Esophagus squamous epithelium (tissue), 5 donors: ENCODE data around the gene SLC29A1. TPM values are rescaled to one million over a fixed set of nuclear protein-coding genes. Genes with fewer than 3 reads are reported as not detected.

Source experiments
- DNase-seq: peaks from one replicate; lab custom pipeline; 2025; lab: John Stamatoyannopoulos, UW
- H3K27ac ChIP-seq, 4 donors: fragments of 200-600 bp; sonication (generic); one replicate each; pipeline ENCODE4 v1.5.1; 2016 to 2019; ENCODE audit warnings: mild to moderate bottlenecking in 1 of 4
- H3K27me3 ChIP-seq, 4 donors: fragments of 200-600 bp; sonication (generic); 1 replicate in 3 of 4; 2 replicates in 1 of 4; pipeline versions ENCODE4 v1.5.1 to v1.6.0; 2017 to 2021; ENCODE audit warnings: antibody characterized with exemption in 1 of 4
- H3K36me3 ChIP-seq, 3 donors: fragments of 200-600 bp; sonication (generic); one replicate each; pipeline ENCODE4 v1.5.1; 2016 to 2019
- H3K4me1 ChIP-seq, 3 donors: fragments of 200-600 bp; sonication (generic); one replicate each; pipeline ENCODE4 v1.5.1; 2017 to 2019
- H3K4me3 ChIP-seq, 4 donors: fragments of 200-600 bp; sonication (generic); 1 replicate in 3 of 4; 2 replicates in 1 of 4; pipeline ENCODE4 v1.5.1; 2016 to 2019; ENCODE audit warnings: mild to moderate bottlenecking in 2 of 4, moderate library complexity in 1 of 4
- H3K9me3 ChIP-seq, 3 donors: fragments of 200-600 bp; sonication (generic); one replicate each; pipeline ENCODE4 v1.5.1; 2016 to 2019
- POLR2A ChIP-seq, 4 donors: fragments of 450-650 bp; IDR thresholded peaks; one replicate each; pipeline ENCODE4 v1.6.1; 2017; ENCODE audit warnings: antibody characterized with exemption in 4 of 4, mild to moderate bottlenecking in 4 of 4, moderate library complexity in 3 of 4
- WGBS, 2 donors: methylation state at CpG; one replicate each; pipeline ENCODE4 v1.1.5; 2018; 5-methylcytosine and 5-hydroxymethylcytosine counted together
- intact Hi-C: fragments of 100-400 bp; cut with DNase I; formaldehyde crosslinking; loops from one replicate; pipeline ENCODE4 v1.15.0; 2022
- total RNA-seq, 4 donors: library from RNA; depleted of rRNA; stranded (reverse); fragments of >200 nt; gene quantifications; one replicate each; pipeline ENCODE4 v1.1.0, GENCODE V29; 2016
- TF ChIP-seq, protein P1 (sequence below), 6 experiments: fragments of 450-650 bp in 4 of 6; fragments of 200-600 bp in 2 of 6; sonication (generic) in 2 of 6; IDR thresholded peaks; one replicate each; pipeline ENCODE4 v1.5.1; 2016 to 2019; ENCODE audit warnings: antibody characterized with exemption in 6 of 6, mild to moderate bottlenecking in 4 of 6, moderate library complexity in 4 of 6
- donor health status: DM: yes; HTN: yes; CAD: no.

Gene SLC29A1
- total RNA-seq, 4 donors from 2014 or later, result 12.7 to 24.8 (median 22.3) TPM

DNA sequence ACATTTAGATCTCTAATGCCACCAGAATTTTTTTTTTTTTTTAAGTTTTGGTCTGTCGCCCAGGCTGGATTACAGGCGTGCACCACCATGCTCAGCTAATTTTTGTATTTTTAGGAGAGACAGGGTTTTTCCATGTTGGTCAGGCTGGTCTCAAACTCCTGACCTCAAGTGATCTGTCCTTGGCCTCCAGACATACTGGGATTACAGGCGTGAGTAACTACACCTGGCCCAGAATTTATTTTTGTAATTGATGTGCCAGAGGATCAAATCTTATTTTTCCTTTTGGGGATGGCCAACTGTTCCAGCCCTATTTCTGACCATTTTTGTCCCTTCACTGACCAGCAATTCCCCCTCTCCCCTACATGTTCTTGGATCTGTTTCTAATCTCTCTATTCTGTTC is 24.7 kb upstream of the SLC29A1 start:
- DNase-seq, result no peak
- no peak overlapping the region for H3K27ac ChIP-seq
- H3K4me1 ChIP-seq, result peaks cover 20 to 43% (median 23%) of the 10 kb centered on the region in 3 donors
- no peak overlapping the region for H3K4me3 ChIP-seq
- 43 to 68% methylated on average over 3 of the region's 3 CpGs for WGBS, 2 donors
- no peaks in the 10 kb centered on the region for H3K27me3 ChIP-seq
- no peaks in the 10 kb centered on the region for H3K36me3 ChIP-seq
- no peaks in the 10 kb centered on the region for H3K9me3 ChIP-seq
- TF ChIP-seq, protein P1, sequence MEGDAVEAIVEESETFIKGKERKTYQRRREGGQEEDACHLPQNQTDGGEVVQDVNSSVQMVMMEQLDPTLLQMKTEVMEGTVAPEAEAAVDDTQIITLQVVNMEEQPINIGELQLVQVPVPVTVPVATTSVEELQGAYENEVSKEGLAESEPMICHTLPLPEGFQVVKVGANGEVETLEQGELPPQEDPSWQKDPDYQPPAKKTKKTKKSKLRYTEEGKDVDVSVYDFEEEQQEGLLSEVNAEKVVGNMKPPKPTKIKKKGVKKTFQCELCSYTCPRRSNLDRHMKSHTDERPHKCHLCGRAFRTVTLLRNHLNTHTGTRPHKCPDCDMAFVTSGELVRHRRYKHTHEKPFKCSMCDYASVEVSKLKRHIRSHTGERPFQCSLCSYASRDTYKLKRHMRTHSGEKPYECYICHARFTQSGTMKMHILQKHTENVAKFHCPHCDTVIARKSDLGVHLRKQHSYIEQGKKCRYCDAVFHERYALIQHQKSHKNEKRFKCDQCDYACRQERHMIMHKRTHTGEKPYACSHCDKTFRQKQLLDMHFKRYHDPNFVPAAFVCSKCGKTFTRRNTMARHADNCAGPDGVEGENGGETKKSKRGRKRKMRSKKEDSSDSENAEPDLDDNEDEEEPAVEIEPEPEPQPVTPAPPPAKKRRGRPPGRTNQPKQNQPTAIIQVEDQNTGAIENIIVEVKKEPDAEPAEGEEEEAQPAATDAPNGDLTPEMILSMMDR (IDR thresholded peaks at IDR 0.05), result no peak
- no peak for TF ChIP-seq POLR2A (IDR thresholded peaks at IDR 0.05)
- intact Hi-C loops, result no loop called here

GRCh38 chr6:44199883-44200282 is 23.5 kb upstream of the SLC29A1 start:
- Histone ChIP-seq H3K27me3 (no peaks in the 10 kb centered on the region), H3K36me3 (no peaks in the 10 kb centered on the region), H3K9me3 (no peaks in the 10 kb centered on the region), H3K27ac (peak overlapping the region in 1 of 4 donors; percentile 91), H3K4me3 (no peak overlapping the region), H3K4me1 (peaks cover 20 to 43% (median 23%) of the 10 kb centered on the region in 3 donors)
- DNase-seq, result no peak
- no peak for TF ChIP-seq POLR2A (IDR thresholded peaks at IDR 0.05)
- TF ChIP-seq, protein P1 (IDR thresholded peaks at IDR 0.05), result no peak
- intact Hi-C loops, result no loop called here
- WGBS, 2 donors, result 87 to 100% methylated on average over 1 to 4 of the region's 4 CpGs

- Histone ChIP-seq H3K4me3 (peak overlapping the region in 1 of 4 donors; percentile 30), H3K27ac (peak overlapping the region; percentile 76 to 91 (median 86)), H3K4me1 (peaks cover 20 to 44% (median 23%) of the 10 kb centered on the region in 3 donors), H3K9me3 (no peaks in the 10 kb centered on the region), H3K36me3 (no peaks in the 10 kb centered on the region), H3K27me3 (no peaks in the 10 kb centered on the region)
- 40 to 60% methylated on average over 1 of the region's 3 CpGs for WGBS, 2 donors
- no peak for TF ChIP-seq POLR2A (IDR thresholded peaks at IDR 0.05)
- TF ChIP-seq, protein P1 (IDR thresholded peaks at IDR 0.05), result no peak
- DNase-seq, result no peak
- intact Hi-C loops, result no loop called here
These were observed 22.2 kb upstream of the SLC29A1 start for GRCh38 chr6:44201200-44201599.

GRCh38 chr6:44201638-44202303 is 21.6 kb upstream of the SLC29A1 start:
- TF ChIP-seq, protein P1 (IDR thresholded peaks at IDR 0.05), result no peak
- TF ChIP-seq POLR2A (IDR thresholded peaks at IDR 0.05), result no peak
- H3K9me3 ChIP-seq, result no peaks in the 10 kb centered on the region
- H3K4me3 ChIP-seq, result peak overlapping the region in 1 of 4 donors; percentile 30
- DNase-seq, result no peak
- intact Hi-C loops, result no loop called here
- H3K27ac ChIP-seq, result peak overlapping the region; percentile 76 to 91 (median 86)
- no peaks in the 10 kb centered on the region for H3K36me3 ChIP-seq
- H3K27me3 ChIP-seq, result no peaks in the 10 kb centered on the region
- WGBS, 2 donors, result 40 to 54% methylated on average over 3 to 11 of the region's 11 CpGs
- peaks cover 20 to 49% (median 23%) of the 10 kb centered on the region in 3 donors for H3K4me1 ChIP-seq

GRCh38 chr6:44202332-44202971 is 20.9 kb upstream of the SLC29A1 start:
- H3K4me3 ChIP-seq, result no peak overlapping the region
- intact Hi-C loops, result no loop called here
- peak overlapping the region; percentile 27 to 91 (median 86) for H3K27ac ChIP-seq
- no peaks in the 10 kb centered on the region for H3K36me3 ChIP-seq
- no peaks in the 10 kb centered on the region for H3K9me3 ChIP-seq
- H3K4me1 ChIP-seq, result peaks cover 20 to 53% (median 23%) of the 10 kb centered on the region in 3 donors
- WGBS, 2 donors, result 80 to 91% methylated on average over 4 of the region's 4 CpGs
- no peaks in the 10 kb centered on the region for H3K27me3 ChIP-seq
- DNase-seq, result no peak
- no peak for TF ChIP-seq POLR2A (IDR thresholded peaks at IDR 0.05)
- TF ChIP-seq, protein P1 (IDR thresholded peaks at IDR 0.05), result no peak
